IPS-18a (cell line): Measurements from ENCODE around the gene EFCAB14.
"Not testable (repeated sequence)": the region's sequence is repeated elsewhere in the genome, so short reads cannot be mapped to it uniquely, and the experiment has no call there.

Experiments used
- H3K27ac ChIP-seq: one replicate; pipeline ENCODE4 v1.5.1; 2013; ENCODE audit warnings: low read length
- H3K27me3 ChIP-seq: one replicate; pipeline ENCODE4 v1.6.1; 2013; ENCODE audit warnings: mild to moderate bottlenecking, low read length; ENCODE audit not compliant: control insufficient read depth, insufficient read depth
- H3K36me3 ChIP-seq: one replicate; pipeline ENCODE4 v1.6.1; 2013; ENCODE audit warnings: low read depth, low read length; ENCODE audit not compliant: control insufficient read depth
- H3K4me1 ChIP-seq: one replicate; pipeline ENCODE4 v1.6.1; 2013; ENCODE audit warnings: low read depth, low read length; ENCODE audit not compliant: control insufficient read depth
- H3K4me3 ChIP-seq: one replicate; pipeline ENCODE4 v1.5.1; 2013; ENCODE audit warnings: low read length
- H3K9ac ChIP-seq: one replicate; pipeline ENCODE4 v1.6.1; 2013; ENCODE audit warnings: mild to moderate bottlenecking, low read length, moderate library complexity
- H3K9me3 ChIP-seq: one replicate; pipeline ENCODE4 v1.6.1; 2013; ENCODE audit warnings: low read depth, low read length; ENCODE audit not compliant: control insufficient read depth

Gene EFCAB14

GRCh38 chr1:46753985-46754384 is 35.1 kb upstream of the EFCAB14 start:
- Histone ChIP-seq H3K27ac (no peak overlapping the region), H3K36me3 (no peaks in the 10 kb centered on the region), H3K4me3 (no peak overlapping the region), H3K9ac (no peak overlapping the region), H3K4me1 (peaks cover 15% of the 10 kb centered on the region), H3K27me3 (no peaks in the 10 kb centered on the region), H3K9me3 (no peaks in the 10 kb centered on the region)

- no peak overlapping the region for H3K9ac ChIP-seq
- H3K27ac ChIP-seq: no peak overlapping the region
- H3K4me3 ChIP-seq: no peak overlapping the region
- H3K9me3 ChIP-seq: no peaks in the 10 kb centered on the region
- no peaks in the 10 kb centered on the region for H3K27me3 ChIP-seq
- no peaks in the 10 kb centered on the region for H3K4me1 ChIP-seq
- no peaks in the 10 kb centered on the region for H3K36me3 ChIP-seq
These were observed 31.0 kb upstream of the EFCAB14 start for GRCh38 chr1:46749921-46750404.

- H3K4me1 ChIP-seq: no peaks in the 10 kb centered on the region
- no peaks in the 10 kb centered on the region for H3K27me3 ChIP-seq
- no peak overlapping the region for H3K9ac ChIP-seq
- no peaks in the 10 kb centered on the region for H3K9me3 ChIP-seq
- H3K36me3 ChIP-seq: no peaks in the 10 kb centered on the region
- H3K4me3 ChIP-seq: no peak overlapping the region
- no peak overlapping the region for H3K27ac ChIP-seq
These were observed 30.5 kb upstream of the EFCAB14 start for GRCh38 chr1:46749404-46749803.

- Histone ChIP-seq H3K36me3 (no peaks in the 10 kb centered on the region), H3K27me3 (no peaks in the 10 kb centered on the region), H3K27ac (no peak overlapping the region), H3K4me1 (no peaks in the 10 kb centered on the region), H3K4me3 (no peak overlapping the region), H3K9me3 (no peaks in the 10 kb centered on the region), H3K9ac (no peak overlapping the region)
These were observed 28.9 kb upstream of the EFCAB14 start for GRCh38 chr1:46747683-46748288.

- Histone ChIP-seq H3K27ac (no peak overlapping the region), H3K9me3 (no peaks in the 10 kb centered on the region), H3K27me3 (no peaks in the 10 kb centered on the region), H3K4me3 (no peak overlapping the region), H3K36me3 (no peaks in the 10 kb centered on the region), H3K4me1 (no peaks in the 10 kb centered on the region), H3K9ac (no peak overlapping the region)
These were observed 23.2 kb upstream of the EFCAB14 start for GRCh38 chr1:46742069-46742468.

- H3K9me3 ChIP-seq: no peaks in the 10 kb centered on the region
- no peaks in the 10 kb centered on the region for H3K27me3 ChIP-seq
- no peak overlapping the region for H3K27ac ChIP-seq
- H3K4me1 ChIP-seq: no peaks in the 10 kb centered on the region
- no peaks in the 10 kb centered on the region for H3K36me3 ChIP-seq
- H3K9ac ChIP-seq: no peak overlapping the region
- H3K4me3 ChIP-seq: no peak overlapping the region
These were observed 16.9 kb upstream of the EFCAB14 start for GRCh38 chr1:46735708-46736324.

GRCh38 chr1:46728327-46728873 is 9.5 kb upstream of the EFCAB14 start:
- not testable (repeated sequence) for H3K36me3 ChIP-seq

GRCh38 chr1:46725736-46726108 is 6.8 kb upstream of the EFCAB14 start:
- Histone ChIP-seq H3K27ac (no peak overlapping the region), H3K4me1 (peaks cover 6% of the 10 kb centered on the region), H3K9me3 (no peaks in the 10 kb centered on the region), H3K9ac (no peak overlapping the region), H3K36me3 (no peaks in the 10 kb centered on the region), H3K27me3 (no peaks in the 10 kb centered on the region), H3K4me3 (no peak overlapping the region)

More at GRCh38 chr1:46728327-46728873, 9.5 kb upstream of the EFCAB14 start:
- not testable (repeated sequence) for H3K9ac ChIP-seq, H3K9me3 ChIP-seq, H3K27me3 ChIP-seq, H3K27ac ChIP-seq, H3K4me3 ChIP-seq, H3K4me1 ChIP-seq

- Histone ChIP-seq H3K4me1 (peaks cover 6% of the 10 kb centered on the region), H3K36me3 (no peaks in the 10 kb centered on the region), H3K9me3 (no peaks in the 10 kb centered on the region), H3K4me3 (no peak overlapping the region), H3K27me3 (no peaks in the 10 kb centered on the region), H3K27ac (no peak overlapping the region), H3K9ac (no peak overlapping the region)
These were observed 6.2 kb upstream of the EFCAB14 start for GRCh38 chr1:46724991-46725735.

GRCh38 chr1:46723901-46724300 is 5.0 kb upstream of the EFCAB14 start:
- Histone ChIP-seq H3K36me3 (no peaks in the 10 kb centered on the region), H3K9ac (no peak overlapping the region), H3K4me3 (no peak overlapping the region), H3K27ac (no peak overlapping the region), H3K9me3 (no peaks in the 10 kb centered on the region), H3K27me3 (no peaks in the 10 kb centered on the region), H3K4me1 (peaks cover 11% of the 10 kb centered on the region)

GRCh38 chr1:46721686-46722205 is 2.8 kb upstream of the EFCAB14 start:
- H3K36me3 ChIP-seq: no peaks in the 10 kb centered on the region
- H3K9ac ChIP-seq: no peak overlapping the region
- peaks cover 12% of the 10 kb centered on the region for H3K4me1 ChIP-seq
- H3K9me3 ChIP-seq: no peaks in the 10 kb centered on the region
- H3K27me3 ChIP-seq: no peaks in the 10 kb centered on the region
- H3K27ac ChIP-seq: no peak overlapping the region
- H3K4me3 ChIP-seq: no peak overlapping the region
